ENCODE data around the gene SLC39A11. TPM values are rescaled to one million over a fixed set of nuclear protein-coding genes. Genes with fewer than 3 reads are reported as not detected.
"Not testable (repeated sequence)": the region's sequence is repeated elsewhere in the genome, so short reads cannot be mapped to it uniquely, and the experiment has no call there.

SLC39A11 gene
- polyA plus RNA-seq, 1 donor = 24.4 TPM

GRCh38 chr17:72920513-72920912 lies 172.0 kb downstream of the SLC39A11 start:
- DNase-seq = no peak

GRCh38 chr17:72916991-72917390 lies 175.5 kb downstream of the SLC39A11 start:
- DNase-seq = no peak

- no peak for DNase-seq
These were observed 176.8 kb downstream of the SLC39A11 start for GRCh38 chr17:72915625-72916081.

GRCh38 chr17:72913142-72913682 lies 179.3 kb downstream of the SLC39A11 start:
- DNase-seq = no peak

- no peak for DNase-seq
These were observed 186.2 kb downstream of the SLC39A11 start for GRCh38 chr17:72906306-72906705.

GRCh38 chr17:72903522-72903921 lies 189.0 kb downstream of the SLC39A11 start:
- no peak for DNase-seq

- no peak for DNase-seq
These were observed 190.8 kb downstream of the SLC39A11 start for GRCh38 chr17:72901657-72902056.

- no peak for DNase-seq
These were observed 191.4 kb downstream of the SLC39A11 start for GRCh38 chr17:72901083-72901482.

- no peak for DNase-seq
These were observed 191.9 kb downstream of the SLC39A11 start for GRCh38 chr17:72900654-72900971.

GRCh38 chr17:72898725-72899124 lies 193.8 kb downstream of the SLC39A11 start:
- no peak for DNase-seq

GRCh38 chr17:72896288-72896687 lies 196.2 kb downstream of the SLC39A11 start:
- DNase-seq = not testable (repeated sequence)

- no peak for DNase-seq
These were observed 200.9 kb downstream of the SLC39A11 start for GRCh38 chr17:72891627-72892026.

GRCh38 chr17:72890711-72891110 lies 201.8 kb downstream of the SLC39A11 start:
- DNase-seq = no peak

- DNase-seq = no peak
These were observed 204.6 kb downstream of the SLC39A11 start for GRCh38 chr17:72887917-72888316.

GRCh38 chr17:72887322-72887721 lies 205.2 kb downstream of the SLC39A11 start:
- DNase-seq = no peak

GRCh38 chr17:72886622-72887021 lies 205.9 kb downstream of the SLC39A11 start:
- no peak for DNase-seq

GRCh38 chr17:72884066-72884465 lies 208.4 kb downstream of the SLC39A11 start:
- DNase-seq = no peak

- no peak for DNase-seq
These were observed 209.1 kb downstream of the SLC39A11 start for GRCh38 chr17:72883351-72883750.

GRCh38 chr17:72882426-72882825 lies 210.1 kb downstream of the SLC39A11 start:
- no peak for DNase-seq

GRCh38 chr17:72879877-72880276 lies 212.6 kb downstream of the SLC39A11 start:
- DNase-seq = no peak

- no peak for DNase-seq
These were observed 213.4 kb downstream of the SLC39A11 start for GRCh38 chr17:72878975-72879660.

- no peak for DNase-seq
These were observed 215.1 kb downstream of the SLC39A11 start for GRCh38 chr17:72877348-72877747.

- no peak for DNase-seq
These were observed 216.1 kb downstream of the SLC39A11 start for GRCh38 chr17:72876413-72876812.

- no peak for DNase-seq
These were observed 217.1 kb downstream of the SLC39A11 start for GRCh38 chr17:72875361-72875760.

Data from left kidney (tissue), 2 donors.